GM12878 (cell line): ENCODE results near the gene OR4D2. TPM values are rescaled to one million over a fixed set of nuclear protein-coding genes. Genes with fewer than 3 reads are reported as not detected.

Experiments
- ATAC-seq: fragments of 200-7000 bp; cut with Tn5 transposase; 3 replicates; pipeline ENCODE4 v1.9.1; 2020; ENCODE audit warnings: mild to moderate bottlenecking, moderate library complexity
- BruUV-seq: library from RNA; stranded (reverse); fragments of 400-500 nt; replicated peaks from 2 replicates; lab custom pipeline; 2021; lab: Mats Ljungman, UMichigan
- CTCF ChIA-PET: fragments of 300-600 bp; sonication (Branson Sonifier 250); formaldehyde crosslinking; extraction: SDS; loops from one replicate; lab custom pipeline; 2021; ENCODE audit warnings: inconsistent platforms; lab: Yijun Ruan, JAX
- POLR2A ChIA-PET: fragments of 350-600 bp; formaldehyde crosslinking; extraction: SDS; loops from one replicate; lab custom pipeline; 2021; ENCODE audit warnings: inconsistent platforms; lab: Charles Lee
- RAD21 ChIA-PET: fragments of 300-600 bp; sonication (Branson Sonifier 250); formaldehyde crosslinking; loops from one replicate; lab custom pipeline; 2023; ENCODE audit warnings: antibody characterized with exemption; ENCODE audit not compliant: unreplicated experiment; lab: Charles Lee
- SMC1A ChIA-PET: fragments of 300-600 bp; sonication (Branson Sonifier 250); formaldehyde crosslinking; loops from one replicate; lab custom pipeline; 2023; ENCODE audit not compliant: unreplicated experiment, uncharacterized antibody; lab: Charles Lee
- DNase-seq: peaks from one replicate; pipeline ENCODE4 v3.0.0-alpha.2; 2011; ENCODE audit warnings: low read depth, low spot score
- FAIRE-seq: peaks from 3 replicates; lab custom pipeline; 2011; peaks lifted over from hg19 to GRCh38; lab: Jason Lieb, UNC
- H2AFZ ChIP-seq: 2 replicates; pipeline ENCODE4 v1.6.0; 2011; ENCODE audit warnings: low read depth, low read length, control low read depth; ENCODE audit not compliant: control insufficient read depth
- H3K27ac ChIP-seq: 2 replicates; pipeline ENCODE4 v1.5.1; 2011; ENCODE audit warnings: control low read depth; ENCODE audit not compliant: control insufficient read depth, insufficient read depth
- H3K27me3 ChIP-seq, 2 experiments: replicated peaks in 1 of 2; 2 replicates each; pipeline versions ENCODE4 v1.6.0 to v1.6.1; 2011; ENCODE audit warnings: low read length in 1 of 2; ENCODE audit not compliant: control insufficient read depth in 2 of 2, insufficient read depth in 2 of 2
- H3K36me3 ChIP-seq, 2 experiments: 2 replicates each; pipeline ENCODE4 v1.5.1; 2011; ENCODE audit warnings: low read length in 1 of 2; ENCODE audit not compliant: control insufficient read depth in 2 of 2, insufficient read depth in 2 of 2
- H3K4me1 ChIP-seq: 2 replicates; pipeline ENCODE4 v1.6.1; 2011; ENCODE audit warnings: mild to moderate bottlenecking, low read length, moderate library complexity, mixed read lengths; ENCODE audit not compliant: control insufficient read depth, insufficient read depth
- H3K4me2 ChIP-seq: 2 replicates; pipeline ENCODE4 v1.6.0; 2011; ENCODE audit warnings: control low read depth; ENCODE audit not compliant: control insufficient read depth, insufficient read depth
- H3K4me3 ChIP-seq: fragments of 200-600 bp; sonication (generic); 2 replicates; pipeline ENCODE4 v1.5.1; 2016
- H3K79me2 ChIP-seq: 2 replicates; pipeline ENCODE4 v1.6.0; 2011; ENCODE audit warnings: low read length; ENCODE audit not compliant: control insufficient read depth, insufficient read depth
- H3K9ac ChIP-seq: 2 replicates; pipeline ENCODE4 v1.8.0; 2011; ENCODE audit warnings: low read length, control low read depth, mixed read lengths; ENCODE audit not compliant: control insufficient read depth, insufficient read depth
- H3K9me3 ChIP-seq: replicated peaks from 3 replicates; pipeline ENCODE4 v1.5.1; 2011; ENCODE audit warnings: mild to moderate bottlenecking, low read length; ENCODE audit not compliant: control insufficient read depth, insufficient read depth
- H4K20me1 ChIP-seq: 2 replicates; pipeline ENCODE4 v1.6.0; 2011; ENCODE audit not compliant: control insufficient read depth, insufficient read depth
- CEBPZ ChIP-seq: fragments of 150-350 bp; IDR thresholded peaks from 2 replicates; pipeline ENCODE4 v1.6.1; 2016; ENCODE audit warnings: low read depth, low read length
- GABPA ChIP-seq: IDR thresholded peaks from 2 replicates; pipeline ENCODE4 v1.6.1; 2014; ENCODE audit warnings: antibody characterized with exemption, low read depth, mild to moderate bottlenecking, inconsistent platforms
- PML ChIP-seq: IDR thresholded peaks from 2 replicates; pipeline ENCODE4 v1.6.1; 2012; ENCODE audit warnings: low read length, inconsistent platforms
- SMAD1 ChIP-seq: fragments of 450-650 bp; IDR thresholded peaks from 2 replicates; pipeline ENCODE4 v1.6.1; 2018; ENCODE audit warnings: mild to moderate bottlenecking, low read depth; ENCODE audit not compliant: partially characterized antibody
- SMAD5 ChIP-seq: IDR thresholded peaks from 2 replicates; pipeline ENCODE4 v1.6.1; 2016; ENCODE audit warnings: antibody characterized with exemption, low read depth
- TARDBP ChIP-seq: IDR thresholded peaks from 2 replicates; pipeline ENCODE4 v1.6.1; 2016; ENCODE audit warnings: borderline replicate concordance
- USF1 ChIP-seq: IDR thresholded peaks from 2 replicates; pipeline ENCODE4 v1.6.1; 2011; ENCODE audit warnings: borderline replicate concordance, low read depth, mild to moderate bottlenecking, moderate library complexity, mixed read lengths, low read length; ENCODE audit not compliant: insufficient read depth; ENCODE audit errors: extremely low read length
- ZBTB4 ChIP-seq: fragments of 450-650 bp; formaldehyde crosslinking; IDR thresholded peaks from 2 replicates; pipeline ENCODE4 v1.4.0; 2022; ENCODE audit warnings: mild to moderate bottlenecking, moderate library complexity
- ZNF207 ChIP-seq: fragments of 450-650 bp; IDR thresholded peaks from 2 replicates; pipeline ENCODE4 v1.6.1; 2014; ENCODE audit warnings: antibody characterized with exemption, mild to moderate bottlenecking, borderline replicate concordance
- ZNF622 ChIP-seq: fragments of 450-650 bp; IDR thresholded peaks from 2 replicates; pipeline ENCODE4 v1.6.1; 2017; ENCODE audit warnings: mild to moderate bottlenecking, inconsistent platforms
- WGBS: methylation state at CpG from one replicate; pipeline ENCODE4 v1.1.6; 2016; ENCODE audit warnings: low lambda C conversion rate; ENCODE audit not compliant: insufficient replicate concordance, insufficient coverage; ENCODE audit errors: missing lambda C conversion rate; 5-methylcytosine and 5-hydroxymethylcytosine counted together
- in situ Hi-C: fragments of 300-500 bp; cut with MboI; formaldehyde crosslinking; loops from 9 replicates; pipeline ENCODE4 v1.14.3; 2018; ENCODE audit warnings: mixed read lengths
- intact Hi-C: fragments of 100-400 bp; cut with micrococcal nuclease; formaldehyde crosslinking; loops from one replicate; pipeline ENCODE4 v1.14.2; 2022; ENCODE audit not compliant: unreplicated experiment
- polyA plus RNA-seq, 11 experiments: library from polyadenylated mRNA; depleted of rRNA in 4 of 11; unstranded in 6 of 11; stranded (reverse) in 5 of 11; fragments of >200 nt; fragmentation: Nextera tagmentation in 4 of 11; fragmentation: Illumina TruSeq in 1 of 11; extraction: Ambion mirVana in 4 of 11; extraction: Trizol in 1 of 11; gene quantifications; 1 replicate in 1 of 11; 2 replicates in 10 of 11; pipeline versions ENCODE4 v1.2.1 to v1.2.3, GENCODE V29; 2011 to 2016; ENCODE audit warnings: inconsistent platforms in 2 of 11, missing spikeins in 2 of 11, low read depth in 1 of 11
- total RNA-seq, 4 experiments: library from RNA; depleted of rRNA in 3 of 4; stranded (reverse); fragments of >200 nt in 3 of 4; fragmentation: Illumina TruSeq in 1 of 4; extraction: Trizol in 1 of 4; gene quantifications; 2 replicates each; pipeline versions ENCODE4 v1.2.1 to v1.2.3, GENCODE V29; 2013 to 2021

OR4D2 gene
- total and polyA plus RNA-seq, 10 of the 15 experiments (the other 5 are each of a cell fraction or from before 2014, with no cell fraction given), result 0.04 TPM; not detected in 9

- ChIA-PET CTCF (no interaction called here), SMC1A (no interaction called here), RAD21 (no interaction called here), POLR2A (no interaction called here)
- no peak for FAIRE-seq
- H3K4me3 ChIP-seq, result no peak overlapping the region
- H3K9ac ChIP-seq, result no peak overlapping the region
- no peaks in the 10 kb centered on the region for H3K79me2 ChIP-seq
- H2AFZ ChIP-seq, result no peak overlapping the region
- H3K27ac ChIP-seq, result no peak overlapping the region
- TF ChIP-seq GABPA (no peak), CEBPZ (no peak)
- H3K27me3 ChIP-seq, result peaks cover 2 to 3% of the 10 kb centered on the region in 2 experiments; a peak in 2 of 4 replicates
- BruUV-seq, result no TSS peak
- in situ Hi-C loops (no loop called here), intact Hi-C loops (no loop called here)
- no peaks in the 10 kb centered on the region for H3K36me3 ChIP-seq
- ATAC-seq, result no peak
- no peak for DNase-seq
- no peaks in the 10 kb centered on the region for H3K4me1 ChIP-seq
- WGBS, result 17% methylated on average over 3 of the region's 4 CpGs
- no peaks in the 10 kb centered on the region for H3K9me3 ChIP-seq
- H4K20me1 ChIP-seq, result no peaks in the 10 kb centered on the region
- no peak overlapping the region for H3K4me2 ChIP-seq
Observed at GRCh38 chr17:58186591-58186990, 19.8 kb downstream of the OR4D2 start.

DNA sequence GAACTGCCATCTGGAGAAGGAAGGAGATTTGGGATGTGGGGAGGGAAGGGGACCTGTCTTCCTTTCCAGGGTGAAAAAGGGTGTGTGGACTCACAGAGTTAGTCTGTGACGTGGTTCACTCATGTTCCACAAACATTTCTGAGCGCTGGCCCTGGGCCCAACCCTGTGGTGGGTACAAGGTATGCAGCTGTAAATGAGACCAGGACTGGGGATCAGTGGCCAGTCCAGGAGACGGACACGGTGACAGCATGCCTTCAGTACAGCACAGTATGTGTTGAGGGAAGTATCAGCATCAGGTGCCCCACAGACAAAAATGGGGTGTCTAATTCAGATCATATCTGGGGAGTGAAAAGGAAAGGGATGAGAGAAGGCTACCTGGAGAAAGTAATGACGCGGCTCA, 20.3 kb downstream of the OR4D2 start:
- intact Hi-C loops (no loop called here), in situ Hi-C loops (no loop called here)
- no peaks in the 10 kb centered on the region for H3K9me3 ChIP-seq
- FAIRE-seq (no peak), DNase-seq (no peak), ATAC-seq (no peak)
- no TSS peak for BruUV-seq
- ChIA-PET RAD21 (no interaction called here), CTCF (no interaction called here), POLR2A (no interaction called here), SMC1A (no interaction called here)
- WGBS, result 48% methylated on average over 6 of the region's 6 CpGs
- H3K36me3 ChIP-seq, result no peaks in the 10 kb centered on the region
- no peaks in the 10 kb centered on the region for H4K20me1 ChIP-seq
- no peak overlapping the region for H3K4me3 ChIP-seq
- peaks cover 2 to 3% of the 10 kb centered on the region in 2 experiments; a peak in 2 of 4 replicates for H3K27me3 ChIP-seq
- no peaks in the 10 kb centered on the region; the same call in 1 of the 2 replicates for H3K4me1 ChIP-seq
- H3K9ac ChIP-seq, result no peak overlapping the region
- no peak overlapping the region for H2AFZ ChIP-seq
- H3K4me2 ChIP-seq, result no peak overlapping the region
- no peaks in the 10 kb centered on the region for H3K79me2 ChIP-seq
- H3K27ac ChIP-seq, result no peak overlapping the region
- TF ChIP-seq SMAD5, result no peak
- TF ChIP-seq ZBTB4 (CRISPR knock-in tag), result no peak
- no peak for TF ChIP-seq TARDBP
- no peak for TF ChIP-seq SMAD1
- TF ChIP-seq PML, result no peak
- TF ChIP-seq USF1, result no peak
- no peak for TF ChIP-seq GABPA
- no peak for TF ChIP-seq ZNF207
- no peak for TF ChIP-seq ZNF622
